SU-DHL-6 (cell line): ENCODE measurements around the gene POM121L12.

ENCODE experiments used
- H2AFZ ChIP-seq: fragments of 200-600 bp; sonication (generic); 2 replicates; pipeline ENCODE4 v1.6.1; 2014; ENCODE audit warnings: low read depth, mild to moderate bottlenecking, moderate library complexity, mixed read lengths, antibody characterized with exemption, low read length; ENCODE audit not compliant: severe bottlenecking
- H3F3A ChIP-seq: fragments of 200-600 bp; shearing (Covaris generic); 2 replicates; pipeline ENCODE4 v1.6.0; 2016; ENCODE audit warnings: antibody characterized with exemption, mild to moderate bottlenecking; ENCODE audit not compliant: insufficient read depth
- H3K27ac ChIP-seq: fragments of 200-600 bp; sonication (generic); 2 replicates; pipeline ENCODE4 v1.5.1; 2016; ENCODE audit warnings: low read depth, mild to moderate bottlenecking, low read length, moderate library complexity, mixed read lengths
- H3K27me3 ChIP-seq: fragments of 200-600 bp; sonication (generic), shearing (Covaris generic); 2 replicates; pipeline ENCODE4 v1.6.0; 2014; ENCODE audit warnings: mild to moderate bottlenecking, low read length
- H3K36me3 ChIP-seq: fragments of 200-600 bp; sonication (generic); 2 replicates; pipeline ENCODE4 v1.6.1; 2014; ENCODE audit warnings: mild to moderate bottlenecking, low read length, mixed read lengths
- H3K4me2 ChIP-seq: fragments of 300-600, 200-600 bp; shearing (Covaris generic), sonication (generic); 2 replicates; pipeline ENCODE4 v1.6.0; 2014; ENCODE audit warnings: low read length, low read depth, mild to moderate bottlenecking; ENCODE audit not compliant: poor library complexity, severe bottlenecking
- H3K4me3 ChIP-seq: fragments of 200-600 bp; sonication (generic); 2 replicates; pipeline ENCODE4 v1.5.1; 2014; ENCODE audit warnings: antibody characterized with exemption, low read length, mild to moderate bottlenecking, mixed read lengths; ENCODE audit not compliant: insufficient read depth, poor library complexity, severe bottlenecking
- H3K79me2 ChIP-seq: fragments of 200-600 bp; sonication (generic); 2 replicates; pipeline ENCODE4 v1.6.1; 2014; ENCODE audit warnings: mild to moderate bottlenecking, low read length, moderate library complexity; ENCODE audit not compliant: insufficient read depth
- H3K9ac ChIP-seq: fragments of 200-600 bp; sonication (generic); 2 replicates; pipeline ENCODE4 v1.7.0; 2014; ENCODE audit warnings: mild to moderate bottlenecking, low read length
- H3K9me2 ChIP-seq: fragments of 200-600 bp; sonication (generic); replicated peaks from 2 replicates; pipeline ENCODE4 v1.6.1; 2014; ENCODE audit warnings: low read length; ENCODE audit not compliant: insufficient read depth
- H3K9me3 ChIP-seq: fragments of 200-600 bp; sonication (generic); 2 replicates; pipeline ENCODE4 v1.6.1; 2014; ENCODE audit warnings: low read length, mixed read lengths; ENCODE audit not compliant: insufficient read depth
- H4K20me1 ChIP-seq: fragments of 200-600 bp; sonication (generic); 2 replicates; pipeline ENCODE4 v1.6.1; 2014; ENCODE audit warnings: low read depth, mild to moderate bottlenecking, antibody characterized with exemption, low read length, moderate library complexity, mixed read lengths
- EZH2phosphoT487 ChIP-seq: fragments of 200-600 bp; sonication (generic), shearing (Covaris generic); conservative IDR thresholded peaks from 2 replicates; pipeline ENCODE4 v1.6.1; 2018; ENCODE audit warnings: mild to moderate bottlenecking, antibody characterized with exemption, low read length, moderate library complexity, mixed read lengths
- TF ChIP-seq, protein P1 (sequence below): fragments of 200-600 bp; sonication (generic); IDR thresholded peaks from one replicate; pipeline ENCODE4 v1.5.1; 2017; ENCODE audit warnings: antibody characterized with exemption, mild to moderate bottlenecking, low read length, moderate library complexity; ENCODE audit not compliant: insufficient read depth, poor library complexity, severe bottlenecking

Gene POM121L12

DNA sequence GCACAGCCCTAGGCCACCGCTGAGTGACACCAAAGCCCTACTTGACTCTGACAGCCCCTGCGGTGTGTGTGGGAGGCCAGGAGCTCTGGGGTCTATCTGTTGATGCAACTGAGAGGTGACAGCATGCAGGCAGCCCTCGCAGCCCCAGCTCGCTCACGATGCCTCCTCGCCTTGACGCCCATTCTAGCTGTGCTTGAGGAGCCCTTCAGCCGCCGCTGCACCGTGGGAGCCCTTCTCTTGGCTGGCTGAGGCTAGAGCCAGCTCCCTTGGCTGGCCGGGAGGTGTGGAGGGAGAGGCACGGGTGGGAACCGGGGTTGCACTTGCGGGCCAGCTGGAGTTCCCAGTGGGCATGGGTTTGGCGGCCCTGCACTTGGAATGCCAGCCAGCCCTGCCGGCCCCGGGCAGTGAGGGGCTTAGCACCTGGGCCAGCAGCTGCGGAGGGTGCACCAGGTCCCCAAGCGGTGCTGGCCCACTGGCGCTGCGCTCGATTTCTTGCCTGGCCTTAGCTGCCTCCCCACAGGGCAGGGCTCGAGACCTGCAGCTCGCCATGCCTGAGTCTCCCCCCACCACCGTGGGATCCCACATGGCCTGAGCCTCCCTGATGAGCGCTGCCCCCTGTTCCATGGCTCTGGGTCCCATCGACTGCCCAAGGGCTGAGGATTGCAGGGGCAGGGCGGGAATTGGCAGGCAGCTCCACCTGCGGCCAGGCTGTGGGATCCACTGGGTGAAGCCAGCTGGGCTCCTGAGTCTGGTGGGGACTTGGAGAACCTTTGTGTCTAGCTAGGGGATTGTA is 31.6 kb upstream of the POM121L12 start:
- TF ChIP-seq, protein P1, sequence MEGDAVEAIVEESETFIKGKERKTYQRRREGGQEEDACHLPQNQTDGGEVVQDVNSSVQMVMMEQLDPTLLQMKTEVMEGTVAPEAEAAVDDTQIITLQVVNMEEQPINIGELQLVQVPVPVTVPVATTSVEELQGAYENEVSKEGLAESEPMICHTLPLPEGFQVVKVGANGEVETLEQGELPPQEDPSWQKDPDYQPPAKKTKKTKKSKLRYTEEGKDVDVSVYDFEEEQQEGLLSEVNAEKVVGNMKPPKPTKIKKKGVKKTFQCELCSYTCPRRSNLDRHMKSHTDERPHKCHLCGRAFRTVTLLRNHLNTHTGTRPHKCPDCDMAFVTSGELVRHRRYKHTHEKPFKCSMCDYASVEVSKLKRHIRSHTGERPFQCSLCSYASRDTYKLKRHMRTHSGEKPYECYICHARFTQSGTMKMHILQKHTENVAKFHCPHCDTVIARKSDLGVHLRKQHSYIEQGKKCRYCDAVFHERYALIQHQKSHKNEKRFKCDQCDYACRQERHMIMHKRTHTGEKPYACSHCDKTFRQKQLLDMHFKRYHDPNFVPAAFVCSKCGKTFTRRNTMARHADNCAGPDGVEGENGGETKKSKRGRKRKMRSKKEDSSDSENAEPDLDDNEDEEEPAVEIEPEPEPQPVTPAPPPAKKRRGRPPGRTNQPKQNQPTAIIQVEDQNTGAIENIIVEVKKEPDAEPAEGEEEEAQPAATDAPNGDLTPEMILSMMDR: no peak
- TF ChIP-seq EZH2phosphoT487: no peak
- Histone ChIP-seq H3K79me2 (no peaks in the 10 kb centered on the region), H3F3A (no peaks in the 10 kb centered on the region), H3K27ac (no peak overlapping the region), H4K20me1 (no peaks in the 10 kb centered on the region), H3K9me2 (no peaks in the 10 kb centered on the region), H3K27me3 (no peaks in the 10 kb centered on the region), H2AFZ (no peak overlapping the region), H3K4me2 (no peak overlapping the region), H3K36me3 (no peaks in the 10 kb centered on the region), H3K4me3 (no peak overlapping the region), H3K9me3 (peaks cover 4% of the 10 kb centered on the region; the same call in 1 of the 2 replicates), H3K9ac (no peak overlapping the region)

DNA sequence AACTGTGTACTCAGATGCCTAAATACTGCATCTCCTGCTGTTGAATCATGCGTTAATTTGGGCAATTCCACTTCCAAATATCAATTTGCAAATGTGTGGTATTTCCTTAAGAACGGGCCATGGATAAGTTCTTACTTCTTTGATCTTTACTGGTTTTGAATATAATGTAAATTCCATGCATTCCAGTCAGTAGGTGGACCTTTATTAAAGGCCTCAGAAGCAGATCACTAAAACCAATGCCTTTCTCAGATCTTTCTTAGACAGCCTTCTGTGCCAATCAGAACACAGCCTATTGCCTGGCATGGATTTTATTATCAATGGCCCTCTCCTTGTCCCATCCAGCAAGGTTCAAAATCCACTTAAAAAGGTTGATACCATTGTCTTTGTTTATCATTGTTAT is 21.5 kb upstream of the POM121L12 start:
- Histone ChIP-seq H3K79me2 (no peaks in the 10 kb centered on the region), H3K27me3 (no peaks in the 10 kb centered on the region), H3K9ac (no peak overlapping the region), H3K36me3 (no peaks in the 10 kb centered on the region), H4K20me1 (no peaks in the 10 kb centered on the region), H3K9me3 (peaks cover 6% of the 10 kb centered on the region; the same call in 1 of the 2 replicates), H2AFZ (no peak overlapping the region), H3K4me3 (no peak overlapping the region), H3K4me2 (no peak overlapping the region), H3K9me2 (no peaks in the 10 kb centered on the region), H3F3A (no peaks in the 10 kb centered on the region), H3K27ac (no peak overlapping the region)
- TF ChIP-seq, protein P1: no peak
- TF ChIP-seq EZH2phosphoT487: no peak

DNA sequence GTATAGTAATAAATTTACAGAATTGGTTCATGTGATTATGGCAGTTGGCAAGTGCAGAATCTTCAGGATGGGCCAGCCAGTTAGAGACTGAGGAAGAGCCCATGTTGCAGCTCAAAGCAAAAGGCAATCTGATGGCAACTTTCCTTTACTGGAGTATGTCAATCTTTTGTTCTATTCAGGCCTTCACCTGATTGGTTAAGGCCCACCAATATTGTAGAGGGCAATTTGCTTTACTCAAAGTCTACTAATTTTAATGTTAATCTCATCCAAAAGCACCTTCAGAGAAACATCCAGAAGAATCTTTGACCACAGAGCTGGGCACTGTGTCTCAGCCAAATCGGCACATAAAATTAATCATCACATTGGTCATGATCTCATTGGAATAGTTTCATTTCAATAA is 20.0 kb upstream of the POM121L12 start:
- H2AFZ ChIP-seq: no peak overlapping the region
- H3K27me3 ChIP-seq: no peaks in the 10 kb centered on the region
- no peaks in the 10 kb centered on the region for H3K9me2 ChIP-seq
- TF ChIP-seq EZH2phosphoT487: no peak
- TF ChIP-seq, protein P1: no peak
- H3K4me2 ChIP-seq: no peak overlapping the region
- H3K36me3 ChIP-seq: no peaks in the 10 kb centered on the region
- no peak overlapping the region for H3K9ac ChIP-seq
- H3K79me2 ChIP-seq: no peaks in the 10 kb centered on the region
- peaks cover 6% of the 10 kb centered on the region; the same call in 1 of the 2 replicates for H3K9me3 ChIP-seq
- H3F3A ChIP-seq: no peaks in the 10 kb centered on the region
- no peaks in the 10 kb centered on the region for H4K20me1 ChIP-seq
- no peak overlapping the region for H3K4me3 ChIP-seq
- H3K27ac ChIP-seq: no peak overlapping the region
